Liver (tissue), 9 donors: ENCODE results near the gene TTC34. TPM values are rescaled to one million over a fixed set of nuclear protein-coding genes. Genes with fewer than 3 reads are reported as not detected.
"Not testable (repeated sequence)": the region's sequence is repeated elsewhere in the genome, so short reads cannot be mapped to it uniquely, and the experiment has no call there.

Experiments used
- DNase-seq: peaks from one replicate; pipeline ENCODE4 v3.0.0-alpha.2; 2017; ENCODE audit warnings: low spot score
- H3K27ac ChIP-seq, 2 donors: one replicate each; pipeline ENCODE4 v1.7.0; 2013; ENCODE audit warnings: inconsistent platforms in 2 of 2, low read length in 2 of 2, control low read depth in 1 of 2, low read depth in 1 of 2, mild to moderate bottlenecking in 1 of 2
- H3K27me3 ChIP-seq, 4 donors: one replicate each; pipeline versions ENCODE4 v1.6.1 to v1.7.0; 2013; ENCODE audit warnings: low read length in 3 of 4, inconsistent platforms in 1 of 4, mild to moderate bottlenecking in 1 of 4, moderate library complexity in 1 of 4; ENCODE audit not compliant: control insufficient read depth in 4 of 4, insufficient read depth in 4 of 4
- H3K36me3 ChIP-seq, 4 donors: one replicate each; pipeline versions ENCODE4 v1.6.1 to v1.7.0; 2013; ENCODE audit warnings: low read length in 3 of 4, mild to moderate bottlenecking in 3 of 4, low read depth in 1 of 4, moderate library complexity in 1 of 4; ENCODE audit not compliant: control insufficient read depth in 4 of 4, insufficient read depth in 3 of 4
- H3K4me1 ChIP-seq, 4 donors: one replicate each; pipeline versions ENCODE4 v1.6.1 to v1.7.0; 2013; ENCODE audit warnings: low read length in 3 of 4, mild to moderate bottlenecking in 3 of 4, moderate library complexity in 1 of 4; ENCODE audit not compliant: control insufficient read depth in 4 of 4, insufficient read depth in 4 of 4
- H3K4me3 ChIP-seq, 3 donors: one replicate each; pipeline versions ENCODE4 v1.6.1 to v1.7.0; 2013; ENCODE audit warnings: low read length in 3 of 3, control low read depth in 1 of 3, low read depth in 1 of 3, mild to moderate bottlenecking in 1 of 3
- H3K9ac ChIP-seq, 2 donors: one replicate each; pipeline ENCODE4 v1.7.0; 2013; ENCODE audit warnings: low read length in 2 of 2, mild to moderate bottlenecking in 2 of 2, moderate library complexity in 2 of 2, control low read depth in 1 of 2, low read depth in 1 of 2
- H3K9me3 ChIP-seq, 4 donors: one replicate each; pipeline versions ENCODE4 v1.6.1 to v1.7.0; 2013; ENCODE audit warnings: low read length in 3 of 4; ENCODE audit not compliant: control insufficient read depth in 4 of 4
- WGBS: extraction: QIAGEN DNeasy Blood & Tissue Kit; methylation state at CpG from one replicate; pipeline ENCODE4 v1.1.7; 2013; 5-methylcytosine and 5-hydroxymethylcytosine counted together
- polyA plus RNA-seq, 2 donors: library from polyadenylated mRNA; stranded (reverse) in 1 of 2; unstranded in 1 of 2; fragments of 200-250 nt in 1 of 2; fragments of >200 nt in 1 of 2; fragmentation: Nextera tagmentation in 1 of 2; extraction: Ambion mirVana in 1 of 2; gene quantifications; one replicate each; pipeline versions ENCODE4 v1.2.1 to v1.2.3, GENCODE V29; 2013 to 2015
- total RNA-seq, 2 donors: library from RNA; depleted of rRNA; stranded (reverse); fragments of >200 nt; gene quantifications; one replicate each; pipeline ENCODE4 v1.2.3, GENCODE V29; 2014
- donor health status: healthy.
- donor health status: healthy.
- donor health status: healthy.
- donor health status: healthy.
- donor health status: healthy.

The TTC34 gene
- total and polyA plus RNA-seq, 4 donors: 0.01 to 0.25 (median 0.08) TPM; not detected in 1

GRCh38 chr1:2752503-2752902, 49.0 kb downstream of the TTC34 start:
- H3K27me3 ChIP-seq, H3K9ac ChIP-seq, H3K4me3 ChIP-seq, DNase-seq, H3K27ac ChIP-seq, H3K4me1 ChIP-seq, H3K36me3 ChIP-seq, H3K9me3 ChIP-seq: not testable (repeated sequence)
- 19% methylated on average over 8 of the region's 8 CpGs for WGBS

- H3K36me3 ChIP-seq, H3K27ac ChIP-seq, DNase-seq, H3K4me3 ChIP-seq, H3K9ac ChIP-seq, H3K27me3 ChIP-seq, H3K4me1 ChIP-seq, H3K9me3 ChIP-seq: not testable (repeated sequence)
- 41% methylated on average over 13 of the region's 13 CpGs for WGBS
Measured at GRCh38 chr1:2751866-2752265, 49.6 kb downstream of the TTC34 start.

- 46% methylated on average over 27 of the region's 27 CpGs for WGBS
- not testable (repeated sequence) for H3K36me3 ChIP-seq
Measured at GRCh38 chr1:2750766-2751730, 50.4 kb downstream of the TTC34 start.

GRCh38 chr1:2750041-2750680, 51.3 kb downstream of the TTC34 start:
- WGBS: 46% methylated on average over 14 of the region's 14 CpGs
- not testable (repeated sequence) for H3K27ac ChIP-seq, H3K9ac ChIP-seq, H3K27me3 ChIP-seq, H3K36me3 ChIP-seq, H3K4me1 ChIP-seq, DNase-seq, H3K4me3 ChIP-seq, H3K9me3 ChIP-seq

More at GRCh38 chr1:2750766-2751730, 50.4 kb downstream of the TTC34 start:
- H3K4me1 ChIP-seq, H3K9me3 ChIP-seq, H3K9ac ChIP-seq, DNase-seq, H3K27me3 ChIP-seq, H3K27ac ChIP-seq, H3K4me3 ChIP-seq: not testable (repeated sequence)

- 50% methylated on average over 7 of the region's 8 CpGs for WGBS
- H3K36me3 ChIP-seq, H3K27me3 ChIP-seq, H3K27ac ChIP-seq, DNase-seq, H3K9ac ChIP-seq, H3K9me3 ChIP-seq, H3K4me3 ChIP-seq, H3K4me1 ChIP-seq: not testable (repeated sequence)
Measured at GRCh38 chr1:2748626-2749025, 52.9 kb downstream of the TTC34 start.

GRCh38 chr1:2694796-2695195, 106.7 kb downstream of the TTC34 start:
- H3K9me3 ChIP-seq, H3K4me3 ChIP-seq, H3K36me3 ChIP-seq, H3K27me3 ChIP-seq, H3K27ac ChIP-seq, H3K4me1 ChIP-seq, H3K9ac ChIP-seq, DNase-seq: not testable (repeated sequence)
- 23% methylated on average over 5 of the region's 9 CpGs for WGBS

- H3K36me3 ChIP-seq, H3K4me1 ChIP-seq, H3K9me3 ChIP-seq, H3K4me3 ChIP-seq, H3K9ac ChIP-seq, H3K27ac ChIP-seq, H3K27me3 ChIP-seq, DNase-seq: not testable (repeated sequence)
- 20% methylated on average over 4 of the region's 10 CpGs for WGBS
Measured at GRCh38 chr1:2690180-2690579, 111.3 kb downstream of the TTC34 start.

- WGBS: 41% methylated on average over 11 of the region's 11 CpGs
- not testable (repeated sequence) for H3K9ac ChIP-seq, DNase-seq, H3K36me3 ChIP-seq, H3K9me3 ChIP-seq, H3K4me1 ChIP-seq, H3K4me3 ChIP-seq, H3K27ac ChIP-seq, H3K27me3 ChIP-seq
Measured at GRCh38 chr1:2688336-2688665, 113.2 kb downstream of the TTC34 start.
